H1 (cell line): ENCODE measurements around the gene ANKRD27. TPM values are rescaled to one million over a fixed set of nuclear protein-coding genes. Genes with fewer than 3 reads are reported as not detected.

Source experiments
- CTCF ChIA-PET: fragments of 300-600 bp; sonication (Branson Sonifier 250); formaldehyde crosslinking; loops from one replicate; lab custom pipeline; 2021; ENCODE audit not compliant: partially characterized antibody; lab: Charles Lee
- POLR2A ChIA-PET: fragments of 300-600 bp; sonication (Branson Sonifier 250); formaldehyde crosslinking; loops from one replicate; lab custom pipeline; 2021; ENCODE audit warnings: inconsistent platforms; ENCODE audit not compliant: partially characterized antibody; lab: Charles Lee
- DNase-seq, 2 experiments: peaks; one replicate each; pipeline versions ENCODE4 v3.0.0 to v3.0.0-alpha.2; 2010 to 2022; ENCODE audit warnings: low spot score in 2 of 2, low read depth in 1 of 2, mixed read lengths in 1 of 2
- FAIRE-seq: peaks from 2 replicates; lab custom pipeline; 2011; peaks lifted over from hg19 to GRCh38; lab: Jason Lieb, UNC
- H2AFZ ChIP-seq: 2 replicates; pipeline ENCODE4 v1.8.1; 2012; ENCODE audit warnings: low read length, inconsistent platforms
- H2AK5ac ChIP-seq: 2 replicates; pipeline ENCODE4 v1.6.1; 2013; ENCODE audit warnings: low read depth, low read length
- H2BK120ac ChIP-seq: replicated peaks from 2 replicates; pipeline ENCODE3; 2013; ENCODE audit warnings: low read depth, low read length, inconsistent platforms
- H2BK12ac ChIP-seq: 2 replicates; pipeline ENCODE4 v1.6.1; 2013; ENCODE audit warnings: low read depth, low read length
- H2BK15ac ChIP-seq: 2 replicates; pipeline ENCODE4 v1.6.1; 2013; ENCODE audit warnings: low read length
- H2BK20ac ChIP-seq: 2 replicates; pipeline ENCODE4 v1.6.1; 2013; ENCODE audit warnings: low read length
- H2BK5ac ChIP-seq: 2 replicates; pipeline ENCODE4 v1.6.1; 2013; ENCODE audit warnings: low read depth, low read length
- H3K14ac ChIP-seq: 2 replicates; pipeline ENCODE4 v1.6.1; 2013; ENCODE audit warnings: inconsistent platforms; ENCODE audit not compliant: insufficient read length
- H3K18ac ChIP-seq: 2 replicates; pipeline ENCODE4 v1.6.1; 2013; ENCODE audit warnings: low read length; ENCODE audit errors: extremely low read depth
- H3K23ac ChIP-seq: 2 replicates; pipeline ENCODE4 v1.6.1; 2013; ENCODE audit warnings: inconsistent platforms; ENCODE audit not compliant: insufficient read length
- H3K23me2 ChIP-seq: 2 replicates; pipeline ENCODE4 v1.6.1; 2013; ENCODE audit warnings: low read depth, low read length
- H3K27ac ChIP-seq: 2 replicates; pipeline ENCODE4 v1.6.1; 2011; ENCODE audit warnings: low read depth, low read length, inconsistent platforms
- H3K27me3 ChIP-seq, 4 experiments: replicated peaks in 1 of 4; 1 replicate in 1 of 4; 2 replicates in 3 of 4; pipeline versions ENCODE4 v1.6.1 to v1.8.1; 2011 to 2013; ENCODE audit warnings: low read length in 3 of 4, mild to moderate bottlenecking in 3 of 4, inconsistent platforms in 2 of 4, mixed read lengths in 2 of 4, moderate library complexity in 1 of 4; ENCODE audit not compliant: control insufficient read depth in 3 of 4, insufficient read depth in 3 of 4; ENCODE audit errors: extremely low read depth in 1 of 4
- H3K36me3 ChIP-seq, 4 experiments: 2 replicates each; pipeline versions ENCODE4 v1.6.1 to v1.8.1; 2011 to 2013; ENCODE audit warnings: mild to moderate bottlenecking in 4 of 4, low read length in 3 of 4, moderate library complexity in 2 of 4, control low read depth in 1 of 4, inconsistent platforms in 1 of 4; ENCODE audit not compliant: insufficient read depth in 4 of 4, control insufficient read depth in 2 of 4
- H3K4ac ChIP-seq: replicated peaks from 2 replicates; pipeline ENCODE3; 2013; ENCODE audit warnings: low read length, low read depth, mixed read lengths, inconsistent platforms; ENCODE audit not compliant: insufficient read length
- H3K4me1 ChIP-seq, 4 experiments: replicated peaks in 1 of 4; 1 replicate in 1 of 4; 2 replicates in 3 of 4; pipeline versions ENCODE4 v1.6.1 to v1.8.1; 2011 to 2013; ENCODE audit warnings: low read length in 3 of 4, inconsistent platforms in 2 of 4, mixed read lengths in 1 of 4; ENCODE audit not compliant: insufficient read depth in 4 of 4, control insufficient read depth in 3 of 4
- H3K4me2 ChIP-seq, 2 experiments: 2 replicates each; pipeline versions ENCODE4 v1.6.1 to v1.8.1; 2011 to 2013; ENCODE audit warnings: low read depth in 2 of 2, low read length in 2 of 2, control low read depth in 1 of 2, inconsistent platforms in 1 of 2, mild to moderate bottlenecking in 1 of 2; ENCODE audit not compliant: insufficient read depth in 1 of 2
- H3K4me3 ChIP-seq, 4 experiments: fragments of 200-600, 300-600 bp in 1 of 4; sonication (generic), shearing (Covaris generic), sonication (Bioruptor Twin) in 1 of 4; 2 replicates each; pipeline versions ENCODE4 v1.5.1 to v1.8.1; 2011 to 2016; ENCODE audit warnings: low read length in 4 of 4, low read depth in 3 of 4, control low read depth in 2 of 4, inconsistent platforms in 2 of 4, mild to moderate bottlenecking in 2 of 4, mixed read lengths in 1 of 4, moderate library complexity in 1 of 4; ENCODE audit not compliant: insufficient read depth in 2 of 4; ENCODE audit errors: extremely low read depth in 1 of 4
- H3K56ac ChIP-seq: replicated peaks from 2 replicates; pipeline ENCODE3; 2013; ENCODE audit warnings: low read depth, mild to moderate bottlenecking, mixed read lengths, low read length, inconsistent platforms; ENCODE audit not compliant: insufficient read length
- H3K79me1 ChIP-seq: 2 replicates; pipeline ENCODE4 v1.6.1; 2013; ENCODE audit warnings: low read depth, low read length, control low read depth
- H3K79me2 ChIP-seq, 2 experiments: 2 replicates each; pipeline versions ENCODE4 v1.6.1 to v1.8.1; 2012 to 2013; ENCODE audit warnings: low read length in 2 of 2, mild to moderate bottlenecking in 2 of 2, inconsistent platforms in 1 of 2; ENCODE audit not compliant: insufficient read depth in 2 of 2, control insufficient read depth in 1 of 2
- H3K9ac ChIP-seq, 4 experiments: replicated peaks in 1 of 4; 1 replicate in 1 of 4; 2 replicates in 3 of 4; pipeline versions ENCODE4 v1.6.1 to v1.8.1; 2011 to 2013; ENCODE audit warnings: low read depth in 3 of 4, low read length in 3 of 4, control low read depth in 2 of 4, mild to moderate bottlenecking in 2 of 4, moderate library complexity in 2 of 4, inconsistent platforms in 1 of 4; ENCODE audit errors: extremely low read depth in 1 of 4
- H3K9me3 ChIP-seq, 2 experiments: 2 replicates each; pipeline versions ENCODE4 v1.6.1 to v1.8.1; 2012 to 2013; ENCODE audit warnings: mild to moderate bottlenecking in 2 of 2, moderate library complexity in 2 of 2, control low read depth in 1 of 2, inconsistent platforms in 1 of 2, low read depth in 1 of 2, low read length in 1 of 2, mixed read lengths in 1 of 2; ENCODE audit not compliant: insufficient read depth in 2 of 2
- H4K20me1 ChIP-seq, 2 experiments: replicated peaks in 1 of 2; 2 replicates each; pipeline versions ENCODE3 to v1.8.1; 2011 to 2013; ENCODE audit warnings: inconsistent platforms in 2 of 2, low read length in 2 of 2, mild to moderate bottlenecking in 1 of 2; ENCODE audit not compliant: insufficient read depth in 2 of 2, control insufficient read depth in 1 of 2
- H4K5ac ChIP-seq: 2 replicates; pipeline ENCODE4 v1.6.1; 2013; ENCODE audit warnings: low read length, low read depth, mixed read lengths, inconsistent platforms; ENCODE audit not compliant: insufficient read length
- H4K8ac ChIP-seq: 2 replicates; pipeline ENCODE4 v1.8.0; 2013; ENCODE audit warnings: mild to moderate bottlenecking, moderate library complexity, low read length, inconsistent platforms; ENCODE audit not compliant: insufficient read depth; ENCODE audit errors: extremely low read depth
- H4K91ac ChIP-seq: replicated peaks from 2 replicates; pipeline ENCODE3; 2013; ENCODE audit warnings: low read length, mixed read lengths, inconsistent platforms; ENCODE audit not compliant: insufficient read length
- CBX5 ChIP-seq: fragments of 300-800, 300-1000 bp; sonication (generic); IDR thresholded peaks from 2 replicates; pipeline ENCODE4 v1.7.1; 2016; ENCODE audit warnings: antibody characterized with exemption, low read length, low read depth
- CEBPB ChIP-seq: IDR thresholded peaks from 2 replicates; pipeline ENCODE4 v1.6.1; 2012; ENCODE audit warnings: low read depth, low read length
- CHD2 ChIP-seq: IDR thresholded peaks from 2 replicates; pipeline ENCODE4 v1.6.1; 2012; ENCODE audit warnings: low read length, improper control_type of control experiment
- HDAC2 ChIP-seq, 2 experiments: fragments of 300-600 bp in 1 of 2; sonication (generic) in 1 of 2; IDR thresholded peaks; 2 replicates each; pipeline ENCODE4 v1.6.1; 2011 to 2012; ENCODE audit warnings: low read depth in 2 of 2, low read length in 2 of 2, mild to moderate bottlenecking in 2 of 2, moderate library complexity in 2 of 2, borderline replicate concordance in 1 of 2, inconsistent platforms in 1 of 2
- KDM5A ChIP-seq: fragments of 200-600 bp; IDR thresholded peaks from 2 replicates; pipeline ENCODE4 v1.7.1; 2012; ENCODE audit warnings: mild to moderate bottlenecking, low read length, inconsistent platforms, mixed read lengths
- MAX ChIP-seq: IDR thresholded peaks from 2 replicates; pipeline ENCODE4 v1.6.1; 2012; ENCODE audit warnings: inconsistent platforms
- SP4 ChIP-seq: IDR thresholded peaks from 2 replicates; pipeline ENCODE4 v1.6.1; 2012; ENCODE audit warnings: low read length, inconsistent platforms
- YY1 ChIP-seq: IDR thresholded peaks from 2 replicates; pipeline ENCODE4 v1.6.1; 2011; ENCODE audit warnings: low read depth, mild to moderate bottlenecking, low read length
- WGBS, 2 experiments: shearing (Covaris generic) in 1 of 2; methylation state at CpG; one replicate each; pipeline versions ENCODE4 v1.1.6 to v1.1.7; 2013 to 2015; ENCODE audit warnings: low lambda C conversion rate in 2 of 2, mixed read lengths in 2 of 2, inconsistent platforms in 1 of 2, low coverage in 1 of 2, missing lambda C conversion rate in 1 of 2; ENCODE audit not compliant: insufficient replicate concordance in 2 of 2, insufficient coverage in 1 of 2, insufficient read length in 1 of 2; ENCODE audit errors: extremely low coverage in 1 of 2, missing lambda C conversion rate in 1 of 2; 5-methylcytosine and 5-hydroxymethylcytosine counted together
- polyA plus RNA-seq, 7 experiments: library from polyadenylated mRNA; depleted of rRNA in 3 of 7; stranded (reverse) in 5 of 7; unstranded in 2 of 7; fragments of >200 nt in 5 of 7; fragments of 200-250 nt in 2 of 7; gene quantifications; 1 replicate in 5 of 7; 2 replicates in 1 of 7; 4 replicates in 1 of 7; pipeline versions ENCODE4 v1.2.1 to v1.2.3, GENCODE V29; 2011 to 2013; ENCODE audit warnings: missing spikeins in 2 of 7, mixed read lengths in 2 of 7
- total RNA-seq: library from RNA; stranded (reverse); fragmentation: NEBNext Ultra II Directional; extraction: Animal tissue kit (Norgen Biotek cat#: 25700); gene quantifications from 2 replicates; pipeline ENCODE4 v1.2.1, GENCODE V29; 2021
- TF ChIP-seq, protein P1 (sequence below): IDR thresholded peaks from 2 replicates; pipeline ENCODE4 v1.6.1; 2012; ENCODE audit warnings: low read length, inconsistent platforms
- TF ChIP-seq, protein P2 (sequence below), 3 experiments: IDR thresholded peaks; 1 replicate in 2 of 3; 2 replicates in 1 of 3; pipeline versions ENCODE4 v1.5.1 to v1.6.1; 2011; ENCODE audit warnings: low read length in 3 of 3, mild to moderate bottlenecking in 3 of 3, inconsistent platforms in 2 of 3, low read depth in 1 of 3, moderate library complexity in 1 of 3; ENCODE audit not compliant: insufficient read depth in 1 of 3; ENCODE audit errors: control extremely low read depth in 1 of 3

ANKRD27 gene
- total and polyA plus RNA-seq, 2 of the 8 experiments (the other 6 are each of a cell fraction or from before 2014, with no cell fraction given), result 27.9 to 55.7 TPM

DNA sequence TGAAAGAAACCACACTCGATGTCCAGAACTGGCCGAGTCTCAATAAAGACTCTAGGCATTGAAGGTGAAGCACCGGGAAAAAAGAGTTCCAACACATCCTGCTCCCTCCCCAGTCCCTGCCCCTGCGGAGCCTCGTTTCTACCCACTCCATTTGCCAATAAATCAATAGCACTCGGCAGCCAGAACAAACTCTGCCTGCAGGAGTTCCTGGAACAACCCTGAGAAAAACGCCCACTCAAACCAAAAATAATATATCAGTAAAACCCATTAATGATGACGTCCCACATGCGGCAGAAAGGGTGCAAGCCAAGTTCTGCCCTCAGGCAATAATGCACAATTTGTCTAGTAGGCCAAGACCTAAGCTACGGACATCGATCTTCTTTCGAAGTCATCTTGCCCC, 53.0 kb downstream of the ANKRD27 start:
- Histone ChIP-seq H3K27ac (no peak overlapping the region), H3K27me3 (no peaks in the 10 kb centered on the region), H2BK20ac (no peak overlapping the region), H2AK5ac (no peak overlapping the region), H3K23ac (no peak overlapping the region), H3K4me1 (no peaks in the 10 kb centered on the region), H3K4me3 (no peak overlapping the region), H2BK5ac (no peak overlapping the region), H3K4ac (no peak overlapping the region), H3K79me2 (no peaks in the 10 kb centered on the region), H3K4me2 (no peak overlapping the region), H3K36me3 (peaks cover 6 to 44% (median 28%) of the 10 kb centered on the region in 4 experiments), H2BK15ac (no peak overlapping the region), H2AFZ (no peak overlapping the region), H3K14ac (no peak overlapping the region), H4K5ac (no peak overlapping the region), H2BK120ac (no peak overlapping the region), H4K91ac (no peak overlapping the region), H3K79me1 (peaks cover 2% of the 10 kb centered on the region; the same call in 1 of the 2 replicates), H4K8ac (no peak overlapping the region), H4K20me1 (peaks cover 0 to 3% of the 10 kb centered on the region in 2 experiments), H3K9ac (no peak overlapping the region), H2BK12ac (no peak overlapping the region), H3K9me3 (no peaks in the 10 kb centered on the region), H3K23me2 (no peaks in the 10 kb centered on the region), H3K18ac (no peak overlapping the region), H3K56ac (no peak overlapping the region)
- ChIA-PET CTCF (no interaction called here), POLR2A (no interaction called here)
- TF ChIP-seq, protein P1, sequence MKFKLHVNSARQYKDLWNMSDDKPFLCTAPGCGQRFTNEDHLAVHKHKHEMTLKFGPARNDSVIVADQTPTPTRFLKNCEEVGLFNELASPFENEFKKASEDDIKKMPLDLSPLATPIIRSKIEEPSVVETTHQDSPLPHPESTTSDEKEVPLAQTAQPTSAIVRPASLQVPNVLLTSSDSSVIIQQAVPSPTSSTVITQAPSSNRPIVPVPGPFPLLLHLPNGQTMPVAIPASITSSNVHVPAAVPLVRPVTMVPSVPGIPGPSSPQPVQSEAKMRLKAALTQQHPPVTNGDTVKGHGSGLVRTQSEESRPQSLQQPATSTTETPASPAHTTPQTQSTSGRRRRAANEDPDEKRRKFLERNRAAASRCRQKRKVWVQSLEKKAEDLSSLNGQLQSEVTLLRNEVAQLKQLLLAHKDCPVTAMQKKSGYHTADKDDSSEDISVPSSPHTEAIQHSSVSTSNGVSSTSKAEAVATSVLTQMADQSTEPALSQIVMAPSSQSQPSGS, result no peak
- no peak for TF ChIP-seq CHD2
- TF ChIP-seq MAX, result no peak
- no peak for TF ChIP-seq HDAC2 (IDR thresholded peaks at IDR 0.05; ENCODE audit: borderline replicate concordance in 1 of 2, low read depth in 2 of 2, low read length in 2 of 2)
- no peak for TF ChIP-seq YY1
- TF ChIP-seq, protein P2, sequence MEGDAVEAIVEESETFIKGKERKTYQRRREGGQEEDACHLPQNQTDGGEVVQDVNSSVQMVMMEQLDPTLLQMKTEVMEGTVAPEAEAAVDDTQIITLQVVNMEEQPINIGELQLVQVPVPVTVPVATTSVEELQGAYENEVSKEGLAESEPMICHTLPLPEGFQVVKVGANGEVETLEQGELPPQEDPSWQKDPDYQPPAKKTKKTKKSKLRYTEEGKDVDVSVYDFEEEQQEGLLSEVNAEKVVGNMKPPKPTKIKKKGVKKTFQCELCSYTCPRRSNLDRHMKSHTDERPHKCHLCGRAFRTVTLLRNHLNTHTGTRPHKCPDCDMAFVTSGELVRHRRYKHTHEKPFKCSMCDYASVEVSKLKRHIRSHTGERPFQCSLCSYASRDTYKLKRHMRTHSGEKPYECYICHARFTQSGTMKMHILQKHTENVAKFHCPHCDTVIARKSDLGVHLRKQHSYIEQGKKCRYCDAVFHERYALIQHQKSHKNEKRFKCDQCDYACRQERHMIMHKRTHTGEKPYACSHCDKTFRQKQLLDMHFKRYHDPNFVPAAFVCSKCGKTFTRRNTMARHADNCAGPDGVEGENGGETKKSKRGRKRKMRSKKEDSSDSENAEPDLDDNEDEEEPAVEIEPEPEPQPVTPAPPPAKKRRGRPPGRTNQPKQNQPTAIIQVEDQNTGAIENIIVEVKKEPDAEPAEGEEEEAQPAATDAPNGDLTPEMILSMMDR (IDR thresholded peaks at IDR 0.05; ENCODE audit: control extremely low read depth in 1 of 3, insufficient read depth in 1 of 3, low read depth in 1 of 3, low read length in 3 of 3), result no peak
- no peak for TF ChIP-seq CBX5
- TF ChIP-seq CEBPB, result no peak
- no peak for TF ChIP-seq SP4
- no peak for TF ChIP-seq KDM5A
- 86% methylated on average over 12 of the region's 12 CpGs; no CpG with 5 or more reads in 1 of the 2 experiments for WGBS, 2 experiments
- FAIRE-seq, result no peak
- no peak for DNase-seq
